ENCODE measurements around the gene C9orf78. TPM values are rescaled to one million over a fixed set of nuclear protein-coding genes. Genes with fewer than 3 reads are reported as not detected.

The C9orf78 gene, protein sequence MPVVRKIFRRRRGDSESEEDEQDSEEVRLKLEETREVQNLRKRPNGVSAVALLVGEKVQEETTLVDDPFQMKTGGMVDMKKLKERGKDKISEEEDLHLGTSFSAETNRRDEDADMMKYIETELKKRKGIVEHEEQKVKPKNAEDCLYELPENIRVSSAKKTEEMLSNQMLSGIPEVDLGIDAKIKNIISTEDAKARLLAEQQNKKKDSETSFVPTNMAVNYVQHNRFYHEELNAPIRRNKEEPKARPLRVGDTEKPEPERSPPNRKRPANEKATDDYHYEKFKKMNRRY
- total RNA-seq (100 to 1,000 TPM in 1 of 5 donors, 10 to 100 TPM in 4; 80.5 to 112 (median 90.2) TPM), total RNA-seq (117 to 195 (median 150) reads per million in 29 experiments)
- 105 TPM for total RNA-seq (2013)

- WGBS (ENCODE audit: insufficient coverage): under 1% methylated on average over 81 of the region's 81 CpGs
- peak within 1 kb of the TSS; percentile 75 for H3K27ac ChIP-seq (ENCODE audit: low read length)
- H3K9me3 ChIP-seq: no peaks in the 10 kb centered on the region
- H3K27me3 Mint-ChIP-seq: no peaks in the 10 kb centered on the region
- DNase-seq (peak; percentile 90 to 99 (median 96)), ATAC-seq (replicated peaks in 1 of 4) (peak; percentile 90 to 95 (median 92))
- peak within 1 kb of the TSS; percentile 97 to 99 (median 97) for H3K4me3 Mint-ChIP-seq
- H3K36me3 ChIP-seq (ENCODE audit: control insufficient read depth in 2 of 2, extremely low read depth in 1 of 2, insufficient read depth in 1 of 2, low read length in 1 of 2): peaks cover 10 to 35% of the 10 kb centered on the region in 2 donors
- no peaks in the 10 kb centered on the region for H3K27me3 ChIP-seq (replicated peaks in 1 of 2; ENCODE audit: control insufficient read depth in 2 of 2, extremely low read depth in 1 of 2, insufficient read depth in 2 of 2, low read length in 1 of 2)
- CTCF ChIA-PET: interaction anchor here (0.6 to 0.7 kb wide), 2 partner anchors 121 to 997 kb away, joined by 3 to 4 read pairs; no protein-coding TSS in a partner anchor
- peaks cover 61 to 64% (median 63%) of the 10 kb centered on the region in 3 donors for H3K4me1 Mint-ChIP-seq
- H3K27ac Mint-ChIP-seq: peak within 1 kb of the TSS; percentile 97
- peak within 1 kb of the TSS; percentile 91 for H3K4me3 ChIP-seq (ENCODE audit: control insufficient read depth in 1 of 2, extremely low read depth in 1 of 2, low read length in 1 of 2)
- POLR2A ChIA-PET: interaction anchor here (0.6 to 1.3 kb wide), 4 partner anchors 9 to 744 kb away, joined by 3 to 6 read pairs (median 4); partner anchors contain the start of gene FUBP3 (in 1 of the 2)
- no peaks in the 10 kb centered on the region for H3K9me3 Mint-ChIP-seq
- peaks cover 35 to 56% of the 10 kb centered on the region in 2 experiments for H3K4me1 ChIP-seq (ENCODE audit: control insufficient read depth in 1 of 2, extremely low read depth in 1 of 2, insufficient read depth in 2 of 2, low read length in 2 of 2)
- H3K36me3 Mint-ChIP-seq: peaks cover 15% of the 10 kb centered on the region
Measured at GRCh38 chr9:129835128-129835859, at the start of gene C9orf78, which contains the start of gene USP20. Gene C9orf78, minus strand, starts transcription at chr9:129835275. Its CDS starts 54 bp downstream, at chr9:129835221. Gene USP20, plus strand, starts transcription at chr9:129835458. Its CDS starts 17,098 bp downstream, at chr9:129852556.

- Histone ChIP-seq H3K27me3 (replicated peaks in 1 of 2; ENCODE audit: control insufficient read depth in 2 of 2, extremely low read depth in 1 of 2, insufficient read depth in 2 of 2, low read length in 1 of 2) (no peaks in the 10 kb centered on the region), H3K4me3 (ENCODE audit: control insufficient read depth in 1 of 2, extremely low read depth in 1 of 2, low read length in 1 of 2) (peak overlapping the region; percentile 62 to 90), H3K36me3 (ENCODE audit: control insufficient read depth in 2 of 2, extremely low read depth in 1 of 2, insufficient read depth in 1 of 2, low read length in 1 of 2) (peaks cover 0 to 16% of the 10 kb centered on the region in 2 donors), H3K27ac (ENCODE audit: low read length) (peak overlapping the region; percentile 99), H3K4me1 (ENCODE audit: control insufficient read depth in 1 of 2, extremely low read depth in 1 of 2, insufficient read depth in 2 of 2, low read length in 2 of 2) (peaks cover 31 to 62% of the 10 kb centered on the region in 2 experiments), H3K9me3 (no peaks in the 10 kb centered on the region)
- ChIA-PET POLR2A (interaction anchor here (0.5 to 0.6 kb wide), 2 partner anchors 228 to 259 kb away, joined by 3 to 4 read pairs; partner anchors contain the start of gene NTMT1 (in 1 of the 2)), CTCF (interaction anchor here (0.5 to 1.6 kb wide), 9 partner anchors 11 to 79 kb away, joined by 3 to 6 read pairs (median 4); no protein-coding TSS in a partner anchor)
- Mint-ChIP-seq H3K27me3 (no peaks in the 10 kb centered on the region), H3K27ac (peak overlapping the region; percentile 98 to 99), H3K4me3 (peak overlapping the region; percentile 83 to 95 (median 85)), H3K36me3 (peaks cover 12% of the 10 kb centered on the region), H3K9me3 (no peaks in the 10 kb centered on the region), H3K4me1 (peaks cover 51 to 61% (median 57%) of the 10 kb centered on the region in 3 donors)
- peak; percentile 92 to 99 (median 97) for DNase-seq
- 0% methylated on average over 16 of the region's 24 CpGs for WGBS (ENCODE audit: insufficient coverage)
- ATAC-seq (replicated peaks in 1 of 4): peak; percentile 55 to 72 (median 64)
Measured at GRCh38 chr9:129884220-129885017, 49.3 kb upstream of the C9orf78 start.

DNA sequence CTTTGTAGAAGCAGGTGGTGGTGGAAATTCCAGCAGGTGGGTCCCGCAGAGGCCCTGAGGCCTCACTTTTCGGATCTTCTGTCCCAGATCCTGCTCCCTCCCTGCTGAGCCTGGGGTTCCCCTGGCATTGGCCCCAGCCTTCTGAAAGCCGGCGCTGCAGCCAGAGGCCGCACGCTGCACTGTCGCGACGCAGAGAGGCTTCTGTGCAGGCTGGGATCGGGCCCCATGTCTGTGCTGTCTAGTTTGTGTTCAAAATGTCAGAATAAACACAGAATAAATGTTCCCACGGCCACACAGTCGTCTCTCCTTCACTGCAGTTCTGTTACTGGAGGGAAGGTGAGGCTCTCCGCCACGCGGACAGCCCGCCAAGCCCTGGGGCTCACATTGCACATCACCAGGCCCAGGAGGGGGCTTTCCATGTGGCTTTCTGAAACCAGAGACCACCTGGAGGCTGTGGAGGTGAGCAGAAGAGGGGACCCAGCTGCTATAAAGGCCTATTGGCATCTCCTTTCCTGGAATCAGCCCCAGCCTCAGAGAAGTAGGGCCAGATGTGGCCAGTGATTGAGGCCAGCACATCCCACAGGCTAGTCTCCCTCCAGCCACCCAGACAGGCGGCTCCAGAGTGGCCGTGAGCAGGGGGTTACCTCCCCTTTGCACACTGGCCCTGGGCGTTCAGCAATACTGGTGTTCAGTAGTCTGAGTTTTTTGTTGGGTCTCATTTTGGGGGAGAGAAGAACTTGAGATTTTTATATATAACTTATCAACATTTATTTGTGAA is 46.7 kb upstream of the C9orf78 start:
- Mint-ChIP-seq H3K4me1 (peaks cover 30 to 45% (median 42%) of the 10 kb centered on the region in 3 donors), H3K4me3 (no peak overlapping the region), H3K27ac (peak overlapping the region in 1 of 2 donors; percentile 74), H3K36me3 (peaks cover 12% of the 10 kb centered on the region), H3K27me3 (no peaks in the 10 kb centered on the region), H3K9me3 (no peaks in the 10 kb centered on the region)
- no peaks in the 10 kb centered on the region for H3K9me3 ChIP-seq
- H3K4me1 ChIP-seq (ENCODE audit: control insufficient read depth in 1 of 2, extremely low read depth in 1 of 2, insufficient read depth in 2 of 2, low read length in 2 of 2): peaks cover 16 to 36% of the 10 kb centered on the region in 2 experiments
- ATAC-seq (replicated peaks in 1 of 4) (no peak), DNase-seq (no peak)
- ChIA-PET CTCF (no interaction called here), POLR2A (no interaction called here)
- WGBS (ENCODE audit: insufficient coverage): 99% methylated on average over 10 of the region's 19 CpGs
- no peaks in the 10 kb centered on the region for H3K27me3 ChIP-seq (replicated peaks in 1 of 2; ENCODE audit: control insufficient read depth in 2 of 2, extremely low read depth in 1 of 2, insufficient read depth in 2 of 2, low read length in 1 of 2)
- peaks cover 8 to 16% of the 10 kb centered on the region in 2 donors for H3K36me3 ChIP-seq (ENCODE audit: control insufficient read depth in 2 of 2, extremely low read depth in 1 of 2, insufficient read depth in 1 of 2, low read length in 1 of 2)
- H3K4me3 ChIP-seq (ENCODE audit: control insufficient read depth in 1 of 2, extremely low read depth in 1 of 2, low read length in 1 of 2): no peak overlapping the region
- no peak overlapping the region for H3K27ac ChIP-seq (ENCODE audit: low read length)

DNA sequence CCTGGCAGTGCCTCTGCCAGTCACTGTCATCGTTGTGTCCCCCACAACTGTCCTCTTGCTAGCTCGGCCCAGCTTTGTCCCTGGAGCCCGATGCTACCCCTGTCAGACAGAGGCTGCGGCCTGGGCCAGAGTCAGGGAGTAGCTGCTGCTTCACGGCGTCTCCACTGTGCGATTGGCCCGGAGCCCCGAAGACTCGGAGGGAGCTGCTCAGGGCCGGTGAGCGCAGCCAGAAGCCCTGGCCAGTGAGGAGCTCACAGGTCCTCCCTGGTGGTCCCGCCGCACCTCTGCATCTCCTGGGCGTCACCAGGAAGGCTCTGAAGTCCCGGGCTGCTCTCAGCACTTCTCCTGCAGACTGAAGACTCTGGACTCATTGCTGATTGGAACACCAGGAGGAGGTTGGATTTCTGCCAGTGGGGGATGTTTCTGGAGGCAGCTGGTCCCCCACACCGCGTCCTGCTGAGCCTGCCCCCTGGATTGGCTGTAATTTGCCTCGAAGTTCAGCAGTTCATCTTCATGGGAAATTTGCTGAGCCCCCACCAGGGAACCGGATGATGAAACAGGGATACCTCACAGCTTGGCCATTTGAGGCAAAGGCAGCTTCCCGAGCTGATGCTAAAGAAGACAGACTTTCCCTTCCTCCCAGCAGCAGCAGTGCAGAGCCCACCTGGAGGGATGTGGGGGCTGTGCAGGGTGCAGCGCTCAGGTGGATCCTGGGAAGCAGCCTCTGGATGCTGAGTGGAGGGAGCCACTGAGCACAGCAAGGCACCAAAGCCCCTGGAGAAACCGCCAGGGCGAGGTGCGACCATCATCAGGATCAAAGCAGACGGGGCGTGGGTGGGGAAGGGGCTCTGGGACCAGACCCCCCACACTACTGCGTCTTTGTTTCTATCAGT is 45.8 kb upstream of the C9orf78 start:
- ChIA-PET POLR2A (no interaction called here), CTCF (no interaction called here)

More for the DNA sequence above, 45.8 kb upstream of the C9orf78 start:
- Histone ChIP-seq H3K9me3 (no peaks in the 10 kb centered on the region), H3K36me3 (ENCODE audit: control insufficient read depth in 2 of 2, extremely low read depth in 1 of 2, insufficient read depth in 1 of 2, low read length in 1 of 2) (peaks cover 14 to 18% of the 10 kb centered on the region in 2 donors), H3K27ac (ENCODE audit: low read length) (no peak overlapping the region), H3K4me1 (ENCODE audit: control insufficient read depth in 1 of 2, extremely low read depth in 1 of 2, insufficient read depth in 2 of 2, low read length in 2 of 2) (peaks cover 9 to 30% of the 10 kb centered on the region in 2 experiments), H3K27me3 (replicated peaks in 1 of 2; ENCODE audit: control insufficient read depth in 2 of 2, extremely low read depth in 1 of 2, insufficient read depth in 2 of 2, low read length in 1 of 2) (no peaks in the 10 kb centered on the region), H3K4me3 (ENCODE audit: control insufficient read depth in 1 of 2, extremely low read depth in 1 of 2, low read length in 1 of 2) (no peak overlapping the region)
- Mint-ChIP-seq H3K27ac (peak overlapping the region; percentile 55 to 58), H3K4me3 (no peak overlapping the region), H3K36me3 (peaks cover 16% of the 10 kb centered on the region), H3K9me3 (no peaks in the 10 kb centered on the region), H3K27me3 (no peaks in the 10 kb centered on the region), H3K4me1 (peaks cover 26 to 43% (median 37%) of the 10 kb centered on the region in 3 donors)
- 99% methylated on average over 19 of the region's 28 CpGs for WGBS (ENCODE audit: insufficient coverage)
- ATAC-seq (replicated peaks in 1 of 4) (no peak), DNase-seq (no peak)
